B cell (primary cell): ENCODE results near the gene MIS18BP1. TPM values are rescaled to one million over a fixed set of nuclear protein-coding genes. Genes with fewer than 3 reads are reported as not detected.
A peak's percentile ranks its signal among the peaks of the same experiment; 100 is the strongest.

Source experiments
- ATAC-seq: fragments of 200-7000 bp; cut with Tn5 transposase; one replicate; pipeline ENCODE4 v1.10.0; 2021; ENCODE audit warnings: low read depth, mild to moderate bottlenecking, moderate number of reproducible peaks, moderate library complexity
- CTCF ChIA-PET: fragments of 350-600 bp; sonication (Branson Sonifier 250); formaldehyde crosslinking; loops from one replicate; lab custom pipeline; 2021; ENCODE audit warnings: antibody characterized with exemption, inconsistent platforms; lab: Charles Lee
- POLR2A ChIA-PET: fragments of 350-600 bp; sonication (Branson Sonifier 250); formaldehyde crosslinking; loops from one replicate; lab custom pipeline; 2021; ENCODE audit warnings: antibody characterized with exemption; lab: Charles Lee
- DNase-seq: peaks from one replicate; pipeline ENCODE4 v3.0.0; 2013
- H2AFZ ChIP-seq: 2 replicates; pipeline ENCODE4 v1.6.1; 2012; ENCODE audit warnings: mild to moderate bottlenecking, low read depth, low read length; ENCODE audit not compliant: insufficient read depth, poor library complexity, severe bottlenecking
- H3K27ac ChIP-seq, 2 donors: 1 replicate in 1 of 2; 2 replicates in 1 of 2; pipeline ENCODE4 v1.5.1; 2012 to 2013; ENCODE audit warnings: low read length in 2 of 2, mild to moderate bottlenecking in 2 of 2, moderate library complexity in 1 of 2
- H3K27me3 ChIP-seq, 4 experiments: fragments of 200-600 bp in 1 of 4; sonication (generic) in 1 of 4; replicated peaks in 1 of 4; 1 replicate in 2 of 4; 2 replicates in 2 of 4; pipeline versions ENCODE4 v1.6.1 to v1.7.0; 2013 to 2016; ENCODE audit warnings: low read length in 3 of 4, mild to moderate bottlenecking in 2 of 4, mixed read lengths in 1 of 4, moderate library complexity in 1 of 4; ENCODE audit not compliant: insufficient read depth in 4 of 4, control insufficient read depth in 3 of 4; ENCODE audit errors: control extremely low read depth in 1 of 4
- H3K36me3 ChIP-seq, 2 experiments: replicated peaks in 1 of 2; 1 replicate in 1 of 2; 2 replicates in 1 of 2; pipeline versions ENCODE4 v1.6.1 to v1.7.1; 2013; ENCODE audit warnings: low read length in 1 of 2; ENCODE audit not compliant: insufficient read depth in 2 of 2, control insufficient read depth in 1 of 2; ENCODE audit errors: control extremely low read depth in 1 of 2, extremely low read depth in 1 of 2
- H3K4me1 ChIP-seq, 2 donors: fragments of 200-600 bp in 1 of 2; sonication (generic) in 1 of 2; 1 replicate in 1 of 2; 2 replicates in 1 of 2; pipeline versions ENCODE4 v1.5.1 to v1.6.1; 2013 to 2017; ENCODE audit warnings: low read length in 2 of 2; ENCODE audit not compliant: control insufficient read depth in 2 of 2, insufficient read depth in 2 of 2
- H3K4me2 ChIP-seq: replicated peaks from 2 replicates; pipeline ENCODE3; 2012; ENCODE audit warnings: mild to moderate bottlenecking, low read depth, low read length; ENCODE audit not compliant: poor library complexity, severe bottlenecking
- H3K4me3 ChIP-seq, 5 experiments: fragments of 200-600 bp in 1 of 5; sonication (generic) in 1 of 5; 1 replicate in 3 of 5; 2 replicates in 2 of 5; pipeline versions ENCODE4 v1.5.1 to v1.7.0; 2011 to 2016; ENCODE audit warnings: low read length in 4 of 5, mild to moderate bottlenecking in 4 of 5, low read depth in 2 of 5, control low read depth in 1 of 5, moderate library complexity in 1 of 5; ENCODE audit not compliant: insufficient read depth in 1 of 5; ENCODE audit errors: control extremely low read depth in 1 of 5, extremely low read depth in 1 of 5
- H3K79me2 ChIP-seq: fragments of 200-600 bp; sonication (generic); one replicate; pipeline ENCODE4 v1.6.0; 2016; ENCODE audit warnings: low read length; ENCODE audit not compliant: control insufficient read depth, insufficient read depth
- H3K9ac ChIP-seq: fragments of 200-600 bp; sonication (generic); 2 replicates; pipeline ENCODE4 v1.6.1; 2017; ENCODE audit warnings: mild to moderate bottlenecking, low read length, moderate library complexity
- H3K9me3 ChIP-seq, 3 donors: one replicate each; pipeline versions ENCODE4 v1.6.1 to v1.7.1; 2013; ENCODE audit warnings: low read length in 2 of 3; ENCODE audit not compliant: control insufficient read depth in 2 of 3, insufficient read depth in 1 of 3; ENCODE audit errors: control extremely low read depth in 1 of 3
- H4K20me1 ChIP-seq: 2 replicates; pipeline ENCODE4 v1.6.0; 2012; ENCODE audit warnings: mild to moderate bottlenecking, low read length; ENCODE audit not compliant: insufficient read depth, control insufficient read depth, poor library complexity, severe bottlenecking
- H3K27ac Mint-ChIP-seq: one replicate; pipeline ENCODE4 v1.8.0; 2021; ENCODE audit warnings: mixed read lengths
- H3K27me3 Mint-ChIP-seq: one replicate; pipeline ENCODE4 v1.8.0; 2021; ENCODE audit warnings: mixed read lengths
- H3K4me1 Mint-ChIP-seq: one replicate; pipeline ENCODE4 v1.8.0; 2021; ENCODE audit warnings: mixed read lengths
- H3K4me3 Mint-ChIP-seq: one replicate; pipeline ENCODE4 v1.8.0; 2021; ENCODE audit warnings: mixed read lengths
- H3K9me3 Mint-ChIP-seq: one replicate; pipeline ENCODE4 v1.8.0; 2022; ENCODE audit warnings: mixed read lengths; ENCODE audit not compliant: insufficient read depth
- CTCF ChIP-seq: fragments of 200-600 bp; IDR thresholded peaks from one replicate; pipeline ENCODE4 v1.8.0; 2022; ENCODE audit warnings: antibody characterized with exemption, mild to moderate bottlenecking
- EZH2 ChIP-seq: IDR thresholded peaks from 2 replicates; pipeline ENCODE4 v1.6.1; 2012; ENCODE audit warnings: borderline replicate concordance, low read depth, mild to moderate bottlenecking, moderate library complexity, low read length; ENCODE audit not compliant: insufficient read depth, poor library complexity, severe bottlenecking
- WGBS: methylation state at CpG from one replicate; pipeline ENCODE4 v1.1.5; 2013; ENCODE audit warnings: missing lambda C conversion rate; ENCODE audit not compliant: insufficient coverage; 5-methylcytosine and 5-hydroxymethylcytosine counted together
- intact Hi-C: fragments of 100-400 bp; cut with micrococcal nuclease; formaldehyde crosslinking; loops from one replicate; pipeline ENCODE4 v1.10.0; 2022
- polyA plus RNA-seq: library from polyadenylated mRNA; depleted of rRNA; stranded (reverse); fragments of >200 nt; gene quantifications from 2 replicates; pipeline ENCODE4 v1.2.3, GENCODE V29; 2012
- total RNA-seq, 2 donors: library from RNA; stranded (reverse); fragments of 120-200 nt in 1 of 2; gene quantifications; 1 replicate in 1 of 2; 2 replicates in 1 of 2; pipeline versions ENCODE4 v1.2.3 to v1.2.4, GENCODE V29; 2013 to 2022

The MIS18BP1 gene
- total and polyA plus RNA-seq, 2 donors (not counting 1 experiment from before 2014, with no cell fraction given), result 30.0 to 92.5 TPM

GRCh38 chr14:45252366-45253069 lies 484 bp downstream of the MIS18BP1 start:
- CTCF ChIA-PET, result interaction anchor here (0.6 to 4.0 kb wide), 7 partner anchors 11 to 300 kb away, joined by 3 to 27 read pairs (median 3); partner anchors contain the start of genes FANCM, KLHL28 and TOGARAM1
- 0% methylated on average over 13 of the region's 26 CpGs for WGBS

More at GRCh38 chr14:45252366-45253069, 484 bp downstream of the MIS18BP1 start:
- H4K20me1 ChIP-seq, result peaks cover 8% of the 10 kb centered on the region
- H2AFZ ChIP-seq, result peak overlapping the region; percentile 87
- peaks cover 46% of the 10 kb centered on the region for H3K79me2 ChIP-seq
- peaks cover 0 to 16% (median 4%) of the 10 kb centered on the region in 3 donors for H3K9me3 ChIP-seq
- peaks cover 29 to 30% of the 10 kb centered on the region in 2 donors for H3K4me1 ChIP-seq
- H3K27me3 ChIP-seq, result no peaks in the 10 kb centered on the region
- Mint-ChIP-seq H3K27me3 (no peaks in the 10 kb centered on the region), H3K4me1 (peaks cover 30% of the 10 kb centered on the region), H3K9me3 (peaks cover 6% of the 10 kb centered on the region), H3K27ac (peak overlapping the region; percentile 97), H3K4me3 (peak overlapping the region; percentile 90)
- H3K36me3 ChIP-seq, result no peaks in the 10 kb centered on the region
- peak overlapping the region; percentile 88 for H3K4me2 ChIP-seq
- TF ChIP-seq EZH2, result no peak
- TF ChIP-seq CTCF, result no peak
- ATAC-seq (no peak), DNase-seq (peak; percentile 36)
- H3K4me3 ChIP-seq, result peak overlapping the region; percentile 85 to 97 (median 94)
- peak overlapping the region; percentile 78 to 86 for H3K27ac ChIP-seq
- POLR2A ChIA-PET, result interaction anchor here (0.7 to 2.5 kb wide), 5 partner anchors 118 to 355 kb away, joined by 3 to 22 read pairs (median 8); partner anchors contain the start of genes FKBP3, KLHL28 and TOGARAM1
- peak overlapping the region; percentile 89 for H3K9ac ChIP-seq
- intact Hi-C loops, result loop anchor here (1.0 kb wide), 5 partner anchors 16 to 355 kb away; partner anchors contain the start of genes FKBP3, PRPF39 and TOGARAM1
